ENCODE measurements around the gene MTF1. TPM values are rescaled to one million over a fixed set of nuclear protein-coding genes. Genes with fewer than 3 reads are reported as not detected.

Gene MTF1
- total RNA-seq, 1 experiment from 2014 or later: 22.1 TPM

GRCh38 chr1:37850352-37850955 lies 8.9 kb downstream of the MTF1 start:
- Histone ChIP-seq H3K9me3 (ENCODE audit: insufficient read depth, low read depth) (no peaks in the 10 kb centered on the region), H3K79me2 (ENCODE audit: low read depth) (peaks cover 87% of the 10 kb centered on the region), H3K4me3 (peak overlapping the region; percentile 44; the same call in 1 of the 2 replicates), H3F3A (ENCODE audit: insufficient read depth, low read depth) (peaks cover 33% of the 10 kb centered on the region), H4K20me1 (ENCODE audit: insufficient read depth) (no peaks in the 10 kb centered on the region), H3K27me3 (ENCODE audit: insufficient read depth, low read depth) (no peaks in the 10 kb centered on the region), H3K4me2 (peak overlapping the region; percentile 96), H2AFZ (no peak overlapping the region), H3K9me2 (ENCODE audit: insufficient read depth) (no peaks in the 10 kb centered on the region), H3K4me1 (replicated peaks; ENCODE audit: insufficient read depth) (peaks cover 57% of the 10 kb centered on the region), H3K27ac (peak overlapping the region; percentile 97), H3K36me3 (ENCODE audit: low read depth) (peaks cover 16% of the 10 kb centered on the region)
- ChIA-PET POLR2A (ENCODE audit: unreplicated experiment) (interaction anchor here (0.6 to 0.9 kb wide), 3 partner anchors 9 to 1386 kb away, joined by 3 to 5 read pairs (median 4); partner anchors contain the start of genes MRPS15 and MTF1), CTCF (interaction anchor here (0.6 to 1.7 kb wide), 4 partner anchors 9 to 1182 kb away, joined by 4 to 11 read pairs (median 6); partner anchors contain the start of gene MTF1)
- TF ChIP-seq EZH2 (IDR thresholded peaks at IDR 0.05; ENCODE audit: low read depth) (no peak), CTCF (conservative IDR thresholded peaks at IDR 0.05) (no peak)
- peak; percentile 24 to 97 for DNase-seq
- BruUV-seq (replicated peaks): no TSS peak
- intact Hi-C loops (cut with micrococcal nuclease; ENCODE audit: unreplicated experiment): loop anchor here (1.0 to 10.0 kb wide), 2 partner anchors 9 to 376 kb away; partner anchors contain the start of genes MTF1 and ZC3H12A

- peaks cover 88% of the 10 kb centered on the region for H3K79me2 ChIP-seq (ENCODE audit: low read depth)
These were observed 9.9 kb downstream of the MTF1 start for GRCh38 chr1:37849480-37849879.

More at GRCh38 chr1:37849480-37849879, 9.9 kb downstream of the MTF1 start:
- BruUV-seq (replicated peaks): no TSS peak
- Histone ChIP-seq H4K20me1 (ENCODE audit: insufficient read depth) (no peaks in the 10 kb centered on the region), H3K9me2 (ENCODE audit: insufficient read depth) (no peaks in the 10 kb centered on the region), H3K4me3 (peak overlapping the region; percentile 44; the same call in 1 of the 2 replicates), H3K27ac (peak overlapping the region; percentile 97), H3K36me3 (ENCODE audit: low read depth) (peaks cover 16% of the 10 kb centered on the region), H3K9me3 (ENCODE audit: insufficient read depth, low read depth) (no peaks in the 10 kb centered on the region), H3K4me2 (peak overlapping the region; percentile 96), H2AFZ (no peak overlapping the region), H3K27me3 (ENCODE audit: insufficient read depth, low read depth) (no peaks in the 10 kb centered on the region), H3F3A (ENCODE audit: insufficient read depth, low read depth) (peaks cover 33% of the 10 kb centered on the region), H3K4me1 (replicated peaks; ENCODE audit: insufficient read depth) (peaks cover 66% of the 10 kb centered on the region)
- TF ChIP-seq CTCF (conservative IDR thresholded peaks at IDR 0.05): no peak
- no peak for TF ChIP-seq EZH2 (IDR thresholded peaks at IDR 0.05; ENCODE audit: low read depth)
- no peak for DNase-seq
- CTCF ChIA-PET: no interaction called here
- intact Hi-C loops (cut with micrococcal nuclease; ENCODE audit: unreplicated experiment): no loop called here
- POLR2A ChIA-PET (ENCODE audit: unreplicated experiment): interaction anchor here (0.7 kb wide), 1 partner anchor 8 kb away, joined by 5 read pairs; no protein-coding TSS in a partner anchor

Data from PC-9 (cell line).